NT2/D1 (cell line): ENCODE data around the gene DIAPH3.

Experiments used
- SUZ12 ChIP-seq: IDR thresholded peaks from 2 replicates; pipeline ENCODE4 v1.6.1; 2011; ENCODE audit not compliant: insufficient read length, insufficient read depth; ENCODE audit errors: extremely low read depth
- YY1 ChIP-seq: IDR thresholded peaks from 2 replicates; pipeline ENCODE4 v1.6.1; 2011; ENCODE audit not compliant: insufficient read length, insufficient read depth
- ZNF274 ChIP-seq: IDR thresholded peaks from 2 replicates; pipeline ENCODE4 v1.6.1; 2011; ENCODE audit warnings: mild to moderate bottlenecking, low read depth, low read length

GRCh38 chr13:59730026-59730425 lies 433.7 kb downstream of the DIAPH3 start:
- no peak for TF ChIP-seq ZNF274
- TF ChIP-seq YY1, result no peak
- no peak for TF ChIP-seq SUZ12
